Fibroblast of skin of right biceps (primary cell): ENCODE results near the gene ISL2.
A peak's percentile ranks its signal among the peaks of the same experiment; 100 is the strongest.

ENCODE experiments used
- DNase-seq: peaks from one replicate; pipeline ENCODE4 v3.0.0-alpha.2; 2013

The ISL2 gene

GRCh38 chr15:76328106-76328696 is 8.4 kb upstream of the ISL2 start:
- DNase-seq = no peak

- no peak for DNase-seq
Measured at GRCh38 chr15:76328958-76329357, 7.6 kb upstream of the ISL2 start.

- no peak for DNase-seq
Measured at GRCh38 chr15:76330080-76330680, 6.4 kb upstream of the ISL2 start.

- DNase-seq = no peak
Measured at GRCh38 chr15:76332796-76333195, 3.8 kb upstream of the ISL2 start.

- DNase-seq = no peak
Measured at GRCh38 chr15:76333309-76333708, 3.3 kb upstream of the ISL2 start.

- no peak for DNase-seq
Measured at GRCh38 chr15:76333720-76334437, 2.7 kb upstream of the ISL2 start.

GRCh38 chr15:76334438-76335306 is 1.9 kb upstream of the ISL2 start:
- DNase-seq = no peak

GRCh38 chr15:76335307-76336253 is 993 bp upstream of the ISL2 start:
- DNase-seq = peak; percentile 11

- peak; percentile 24 for DNase-seq
Measured at GRCh38 chr15:76337059-76337695, 604 bp downstream of the ISL2 start.

GRCh38 chr15:76337696-76338485 is 1.3 kb downstream of the ISL2 start:
- no peak for DNase-seq

- no peak for DNase-seq
Measured at GRCh38 chr15:76338486-76339304, 2.1 kb downstream of the ISL2 start.

GRCh38 chr15:76339305-76340197 is 3.0 kb downstream of the ISL2 start:
- peak; percentile 19 for DNase-seq

- peak; percentile 26 for DNase-seq
Measured at GRCh38 chr15:76340198-76340802, 3.7 kb downstream of the ISL2 start.

- DNase-seq = no peak
Measured at GRCh38 chr15:76340803-76341365, 4.3 kb downstream of the ISL2 start.

GRCh38 chr15:76341366-76342057 is 4.9 kb downstream of the ISL2 start:
- no peak for DNase-seq

GRCh38 chr15:76342058-76342381 is 5.4 kb downstream of the ISL2 start:
- DNase-seq = no peak

- DNase-seq = no peak
Measured at GRCh38 chr15:76342382-76343201, 6.0 kb downstream of the ISL2 start.
